GM18511 (cell line): ENCODE data around the gene CHI3L2.

Experiments
- ATAC-seq: cut with Tn5 transposase; IDR thresholded peaks from one replicate; pipeline ENCODE4 v1.9.1; 2021; ENCODE audit warnings: mild to moderate bottlenecking, moderate library complexity; ENCODE audit not compliant: unreplicated experiment

The CHI3L2 gene

GRCh38 chr1:111290104-111290503, 62.6 kb downstream of the CHI3L2 start:
- no peak for ATAC-seq

GRCh38 chr1:111290630-111291029, 63.1 kb downstream of the CHI3L2 start, which contains the start of gene CHIA:
CHIA (plus strand) TSS chr1:111290851; CDS start chr1:111310468, 19,617 bp downstream.
- ATAC-seq: no peak
